Measurements from ENCODE around the gene USP36. TPM values are rescaled to one million over a fixed set of nuclear protein-coding genes. Genes with fewer than 3 reads are reported as not detected.
A peak's percentile ranks its signal among the peaks of the same experiment; 100 is the strongest.

USP36 gene
- total RNA-seq, 4 donors from 2014 or later: 26.6 to 44.0 (median 34.6) TPM

DNA sequence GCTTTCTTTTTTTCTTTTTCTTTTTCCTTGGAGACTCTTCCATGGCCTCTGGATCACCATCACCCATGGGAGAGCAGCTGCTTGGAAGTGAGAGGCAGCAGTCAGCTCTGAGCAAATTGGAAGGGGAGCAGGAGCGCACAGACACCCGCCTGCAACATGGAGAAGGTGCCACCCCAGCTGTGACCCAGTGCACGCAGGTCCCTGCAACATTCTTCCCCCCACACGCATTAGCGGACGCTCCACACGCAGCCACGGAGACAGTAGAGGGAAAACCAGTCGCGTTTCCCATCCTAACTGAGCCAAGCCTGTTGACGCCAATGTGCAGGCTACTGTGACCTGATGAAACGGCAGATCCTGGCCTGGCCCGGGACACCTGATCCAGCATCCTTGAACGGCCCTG lies 38.2 kb downstream of the USP36 start:
- no peaks in the 10 kb centered on the region for H3K9me3 ChIP-seq
- peaks cover 0 to 94% of the 10 kb centered on the region in 2 donors for H3K36me3 ChIP-seq
- H3K4me1 ChIP-seq: peaks cover 0 to 20% (median 0%) of the 10 kb centered on the region in 3 donors
- ATAC-seq: no peak
- no peaks in the 10 kb centered on the region for H3K27me3 ChIP-seq
- WGBS, 2 donors (ENCODE audit: low coverage in 1 of 2): 93% methylated on average over 6 of the region's 14 CpGs; no CpG with 5 or more reads in 1 of the 2 donors
- H3K27ac ChIP-seq: no peak overlapping the region
- TF ChIP-seq EP300 (IDR thresholded peaks at IDR 0.05): no peak
- TF ChIP-seq POLR2A (IDR thresholded peaks at IDR 0.05): no peak
- TF ChIP-seq, protein P1, sequence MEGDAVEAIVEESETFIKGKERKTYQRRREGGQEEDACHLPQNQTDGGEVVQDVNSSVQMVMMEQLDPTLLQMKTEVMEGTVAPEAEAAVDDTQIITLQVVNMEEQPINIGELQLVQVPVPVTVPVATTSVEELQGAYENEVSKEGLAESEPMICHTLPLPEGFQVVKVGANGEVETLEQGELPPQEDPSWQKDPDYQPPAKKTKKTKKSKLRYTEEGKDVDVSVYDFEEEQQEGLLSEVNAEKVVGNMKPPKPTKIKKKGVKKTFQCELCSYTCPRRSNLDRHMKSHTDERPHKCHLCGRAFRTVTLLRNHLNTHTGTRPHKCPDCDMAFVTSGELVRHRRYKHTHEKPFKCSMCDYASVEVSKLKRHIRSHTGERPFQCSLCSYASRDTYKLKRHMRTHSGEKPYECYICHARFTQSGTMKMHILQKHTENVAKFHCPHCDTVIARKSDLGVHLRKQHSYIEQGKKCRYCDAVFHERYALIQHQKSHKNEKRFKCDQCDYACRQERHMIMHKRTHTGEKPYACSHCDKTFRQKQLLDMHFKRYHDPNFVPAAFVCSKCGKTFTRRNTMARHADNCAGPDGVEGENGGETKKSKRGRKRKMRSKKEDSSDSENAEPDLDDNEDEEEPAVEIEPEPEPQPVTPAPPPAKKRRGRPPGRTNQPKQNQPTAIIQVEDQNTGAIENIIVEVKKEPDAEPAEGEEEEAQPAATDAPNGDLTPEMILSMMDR (IDR thresholded peaks at IDR 0.05): no peak
- no peak for TF ChIP-seq POLR2AphosphoS5 (IDR thresholded peaks at IDR 0.05)
- H3K4me3 ChIP-seq: no peak overlapping the region

DNA sequence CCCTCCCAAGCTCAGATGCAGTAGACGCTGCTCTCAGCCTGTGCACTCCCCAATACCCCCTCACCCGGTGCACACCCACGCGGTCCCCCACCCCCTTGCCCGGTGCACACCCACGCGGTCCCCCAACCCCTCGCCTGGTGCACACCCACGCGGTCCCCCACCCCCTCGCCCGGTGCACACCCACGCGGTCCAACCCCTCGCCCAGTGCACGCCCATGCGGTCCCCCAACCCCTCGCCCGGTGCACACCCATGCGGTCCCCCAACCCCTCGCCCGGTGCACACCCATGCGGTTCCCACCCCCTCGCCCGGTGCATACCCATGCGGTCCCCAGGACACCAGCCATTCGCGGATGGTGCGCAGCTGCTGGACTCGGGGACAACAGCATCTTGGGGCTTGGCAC lies 38.6 kb downstream of the USP36 start:
- Histone ChIP-seq H3K27me3 (no peaks in the 10 kb centered on the region), H3K9me3 (no peaks in the 10 kb centered on the region), H3K4me3 (no peak overlapping the region), H3K27ac (no peak overlapping the region), H3K36me3 (peaks cover 0 to 94% of the 10 kb centered on the region in 2 donors), H3K4me1 (peaks cover 0 to 20% (median 0%) of the 10 kb centered on the region in 3 donors)
- ATAC-seq: no peak
- TF ChIP-seq, protein P1 (IDR thresholded peaks at IDR 0.05): no peak
- no peak for TF ChIP-seq POLR2AphosphoS5 (IDR thresholded peaks at IDR 0.05)
- WGBS, 2 donors (ENCODE audit: low coverage in 1 of 2): 88% methylated on average over 6 of the region's 30 CpGs; no CpG with 5 or more reads in 1 of the 2 donors

DNA sequence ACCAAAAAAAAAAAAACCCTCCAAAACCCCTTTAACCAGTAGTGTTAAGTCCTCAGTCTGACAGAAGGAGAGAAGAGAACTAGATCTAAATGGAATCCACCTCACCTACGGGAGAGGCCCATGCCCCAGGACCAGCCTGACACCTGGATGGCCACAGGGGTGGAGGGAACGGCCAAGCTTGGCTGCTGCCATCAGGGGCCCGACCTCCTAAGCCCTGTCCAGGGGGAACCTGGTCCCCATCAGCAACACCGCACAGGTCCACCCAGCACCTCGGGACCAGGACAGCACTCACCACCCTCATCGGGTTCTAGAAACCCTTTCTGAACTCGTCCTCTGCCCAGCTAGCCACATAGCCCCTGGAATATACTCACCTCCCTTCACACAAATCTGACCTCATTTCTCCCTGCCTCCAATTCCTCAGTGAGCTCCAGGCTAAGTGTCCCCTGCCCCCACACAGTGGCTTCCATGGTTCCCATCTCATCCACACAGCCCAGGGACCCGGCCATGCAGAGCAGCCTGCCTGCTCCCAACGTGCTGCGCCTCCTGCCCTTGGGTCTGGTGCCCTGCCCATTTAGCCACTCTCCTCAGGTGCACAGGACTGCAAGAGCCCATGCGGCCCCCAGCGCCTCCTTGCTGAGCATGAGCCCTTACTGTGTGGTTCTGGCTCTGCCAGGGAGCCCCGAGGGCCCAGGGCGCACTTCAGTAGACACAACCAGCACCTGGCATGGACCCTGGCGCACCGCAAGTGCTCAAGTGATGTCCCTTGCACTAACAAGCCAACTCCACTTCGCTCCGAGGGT lies 40.3 kb downstream of the USP36 start:
- H3K27ac ChIP-seq: no peak overlapping the region
- peaks cover 0 to 20% (median 0%) of the 10 kb centered on the region in 3 donors for H3K4me1 ChIP-seq
- H3K36me3 ChIP-seq: peaks cover 0 to 94% of the 10 kb centered on the region in 2 donors
- ATAC-seq: no peak
- no peak for TF ChIP-seq POLR2AphosphoS5 (IDR thresholded peaks at IDR 0.05)
- TF ChIP-seq POLR2A (IDR thresholded peaks at IDR 0.05): no peak
- TF ChIP-seq EP300 (IDR thresholded peaks at IDR 0.05): no peak
- TF ChIP-seq, protein P1 (IDR thresholded peaks at IDR 0.05): no peak
- H3K9me3 ChIP-seq: no peaks in the 10 kb centered on the region
- 63 to 76% methylated on average over 4 of the region's 18 CpGs for WGBS, 2 donors (ENCODE audit: low coverage in 1 of 2)
- no peaks in the 10 kb centered on the region for H3K27me3 ChIP-seq
- H3K4me3 ChIP-seq: no peak overlapping the region

GRCh38 chr17:78798695-78799559 lies 41.7 kb downstream of the USP36 start:
- ATAC-seq: no peak

More at GRCh38 chr17:78798695-78799559, 41.7 kb downstream of the USP36 start:
- no peak overlapping the region for H3K4me3 ChIP-seq
- H3K36me3 ChIP-seq: peaks cover 0 to 97% of the 10 kb centered on the region in 2 donors
- peaks cover 0 to 16% (median 0%) of the 10 kb centered on the region in 3 donors for H3K4me1 ChIP-seq
- no peaks in the 10 kb centered on the region for H3K27me3 ChIP-seq
- H3K9me3 ChIP-seq: no peaks in the 10 kb centered on the region
- no peak for TF ChIP-seq POLR2A (IDR thresholded peaks at IDR 0.05)
- TF ChIP-seq, protein P1 (IDR thresholded peaks at IDR 0.05): peak in 3 of 4 experiments; percentile 28 to 49 (median 42)
- WGBS, 2 donors (ENCODE audit: low coverage in 1 of 2): 61 to 71% methylated on average over 13 to 25 of the region's 33 CpGs
- H3K27ac ChIP-seq: no peak overlapping the region
